CD4-positive, alpha-beta T cell (primary cell): Measurements from ENCODE around the gene PTF1A. TPM values are rescaled to one million over a fixed set of nuclear protein-coding genes. Genes with fewer than 3 reads are reported as not detected.

Experiments used
- ATAC-seq: fragments of 200-7000 bp; cut with Tn5 transposase; one replicate; pipeline ENCODE4 v1.10.0; 2022; ENCODE audit warnings: mild to moderate bottlenecking; ENCODE audit not compliant: poor library complexity
- CTCF ChIA-PET: fragments of 350-600 bp; sonication (Branson Sonifier 250); formaldehyde crosslinking; loops from one replicate; lab custom pipeline; 2021; ENCODE audit warnings: antibody characterized with exemption, inconsistent platforms; lab: Charles Lee
- POLR2A ChIA-PET: fragments of 350-600 bp; sonication (Branson Sonifier 250); formaldehyde crosslinking; loops from one replicate; lab custom pipeline; 2021; ENCODE audit warnings: antibody characterized with exemption, inconsistent platforms; lab: Charles Lee
- DNase-seq, 14 experiments: peaks; one replicate each; pipeline ENCODE4 v3.0.0-alpha.2; 2013 to 2020; ENCODE audit warnings: mixed read lengths in 2 of 14
- H3K27ac ChIP-seq, 2 donors: one replicate each; pipeline versions ENCODE4 v1.5.1 to v1.7.0; 2013; ENCODE audit warnings: low read length in 2 of 2, low read depth in 1 of 2, mild to moderate bottlenecking in 1 of 2
- H3K27me3 ChIP-seq, 2 experiments: 1 replicate in 1 of 2; 2 replicates in 1 of 2; pipeline versions ENCODE4 v1.6.1 to v1.7.0; 2013; ENCODE audit warnings: low read length in 2 of 2, control low read depth in 1 of 2, mild to moderate bottlenecking in 1 of 2, moderate library complexity in 1 of 2; ENCODE audit not compliant: insufficient read depth in 2 of 2, control insufficient read depth in 1 of 2
- H3K36me3 ChIP-seq: one replicate; pipeline ENCODE4 v1.6.1; 2013; ENCODE audit warnings: low read length, control low read depth; ENCODE audit not compliant: insufficient read depth
- H3K4me1 ChIP-seq: one replicate; pipeline ENCODE4 v1.6.1; 2013; ENCODE audit warnings: low read length, control low read depth; ENCODE audit not compliant: insufficient read depth
- H3K4me3 ChIP-seq: one replicate; pipeline ENCODE4 v1.5.1; 2013; ENCODE audit warnings: mild to moderate bottlenecking, low read length, moderate library complexity
- H3K9me3 ChIP-seq, 2 experiments: 1 replicate in 1 of 2; 2 replicates in 1 of 2; pipeline versions ENCODE4 v1.6.1 to v1.7.0; 2013; ENCODE audit warnings: low read length in 2 of 2, mild to moderate bottlenecking in 2 of 2, control low read depth in 1 of 2, moderate library complexity in 1 of 2; ENCODE audit not compliant: control insufficient read depth in 1 of 2, insufficient read depth in 1 of 2
- H3K27ac Mint-ChIP-seq: one replicate; pipeline ENCODE4 v1.8.0; 2020; ENCODE audit warnings: mixed read lengths
- H3K27me3 Mint-ChIP-seq: one replicate; pipeline ENCODE4 v1.8.0; 2021; ENCODE audit warnings: mixed read lengths
- H3K36me3 Mint-ChIP-seq: one replicate; pipeline ENCODE4 v1.8.0; 2021; ENCODE audit warnings: low read depth, mixed read lengths
- H3K4me1 Mint-ChIP-seq: one replicate; pipeline ENCODE4 v1.8.0; 2021; ENCODE audit warnings: low read depth, mixed read lengths
- H3K4me3 Mint-ChIP-seq: one replicate; pipeline ENCODE4 v1.8.0; 2020; ENCODE audit warnings: mild to moderate bottlenecking, mixed read lengths
- H3K9me3 Mint-ChIP-seq: one replicate; pipeline ENCODE4 v1.8.0; 2020; ENCODE audit warnings: mixed read lengths
- CTCF ChIP-seq: fragments of 200-600 bp; IDR thresholded peaks from one replicate; pipeline ENCODE4 v1.8.0; 2022; ENCODE audit warnings: antibody characterized with exemption, mild to moderate bottlenecking
- intact Hi-C, 2 experiments: fragments of 100-400 bp; cut with DNase I in 1 of 2; cut with micrococcal nuclease in 1 of 2; formaldehyde crosslinking; loops; one replicate each; pipeline versions ENCODE4 v1.15.1 to v1.9.0; 2023 to 2025; cut with DNase I, micrococcal nuclease
- total RNA-seq, 174 experiments: library from RNA in 2 of 174; stranded (reverse) in 2 of 174; gene quantifications; one replicate each; pipeline ENCODE4 v1.2.3 and lab custom pipeline; 2021 to 2026

PTF1A gene
- total RNA-seq, 2 experiments from 2014 or later: not detected

DNA sequence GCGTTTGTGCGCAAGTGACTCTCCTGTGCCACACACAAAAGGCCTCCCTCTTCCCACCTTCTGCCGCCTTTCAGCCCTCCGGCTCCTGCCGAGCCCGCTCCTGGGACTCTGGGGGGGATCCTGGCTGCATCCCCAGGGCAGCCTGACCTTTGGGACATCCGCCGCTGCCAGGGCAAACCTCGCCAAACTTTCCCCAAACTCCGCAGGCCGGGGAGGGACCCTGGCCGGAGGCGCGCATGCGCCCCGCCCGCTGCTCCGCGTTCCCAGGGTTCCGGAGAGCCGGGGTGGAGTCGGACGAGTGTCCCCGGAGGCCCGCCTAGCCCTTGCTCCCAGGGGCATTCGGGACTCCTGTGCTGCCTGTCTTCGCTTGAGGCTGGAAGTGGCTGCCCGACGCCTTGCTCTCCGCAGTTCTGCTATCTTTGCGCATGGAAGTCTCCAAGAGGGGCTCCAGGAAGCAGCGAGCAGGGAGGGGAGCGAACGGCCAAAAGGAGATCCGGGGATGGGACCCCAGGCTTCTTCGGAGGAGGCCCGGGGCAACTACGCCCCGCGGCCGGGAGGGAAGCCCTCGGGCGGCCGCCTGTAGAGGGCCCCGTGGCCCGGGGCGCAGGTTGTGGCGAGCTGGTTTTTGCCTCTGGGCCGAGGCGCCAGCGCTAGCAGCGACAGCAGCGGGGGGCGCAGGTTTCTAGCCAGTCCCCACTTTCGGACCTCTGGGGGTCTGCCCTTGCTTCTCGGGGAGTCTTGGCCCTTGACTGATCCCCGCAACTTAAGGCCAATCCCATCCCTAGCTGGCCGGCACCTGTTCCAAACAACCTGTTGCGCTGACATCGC, 7.0 kb downstream of the PTF1A start:
- no peaks in the 10 kb centered on the region for H3K36me3 Mint-ChIP-seq
- H3K4me1 ChIP-seq: peaks cover 11% of the 10 kb centered on the region
- peaks cover 5% of the 10 kb centered on the region for H3K4me1 Mint-ChIP-seq
- peaks cover 68 to 90% of the 10 kb centered on the region in 2 experiments for H3K27me3 ChIP-seq
- ChIA-PET CTCF (no interaction called here), POLR2A (no interaction called here)
- ATAC-seq: no peak
- H3K27ac ChIP-seq: no peak overlapping the region
- intact Hi-C loops: no loop called here
- H3K4me3 ChIP-seq: no peak overlapping the region
- no peak overlapping the region for H3K4me3 Mint-ChIP-seq
- DNase-seq: no peak
- H3K27me3 Mint-ChIP-seq: peaks cover 86% of the 10 kb centered on the region
- H3K9me3 Mint-ChIP-seq: no peaks in the 10 kb centered on the region
- H3K27ac Mint-ChIP-seq: no peak overlapping the region
- TF ChIP-seq CTCF: no peak
- peaks cover 0 to 18% of the 10 kb centered on the region in 2 experiments for H3K9me3 ChIP-seq
- no peaks in the 10 kb centered on the region for H3K36me3 ChIP-seq

DNA sequence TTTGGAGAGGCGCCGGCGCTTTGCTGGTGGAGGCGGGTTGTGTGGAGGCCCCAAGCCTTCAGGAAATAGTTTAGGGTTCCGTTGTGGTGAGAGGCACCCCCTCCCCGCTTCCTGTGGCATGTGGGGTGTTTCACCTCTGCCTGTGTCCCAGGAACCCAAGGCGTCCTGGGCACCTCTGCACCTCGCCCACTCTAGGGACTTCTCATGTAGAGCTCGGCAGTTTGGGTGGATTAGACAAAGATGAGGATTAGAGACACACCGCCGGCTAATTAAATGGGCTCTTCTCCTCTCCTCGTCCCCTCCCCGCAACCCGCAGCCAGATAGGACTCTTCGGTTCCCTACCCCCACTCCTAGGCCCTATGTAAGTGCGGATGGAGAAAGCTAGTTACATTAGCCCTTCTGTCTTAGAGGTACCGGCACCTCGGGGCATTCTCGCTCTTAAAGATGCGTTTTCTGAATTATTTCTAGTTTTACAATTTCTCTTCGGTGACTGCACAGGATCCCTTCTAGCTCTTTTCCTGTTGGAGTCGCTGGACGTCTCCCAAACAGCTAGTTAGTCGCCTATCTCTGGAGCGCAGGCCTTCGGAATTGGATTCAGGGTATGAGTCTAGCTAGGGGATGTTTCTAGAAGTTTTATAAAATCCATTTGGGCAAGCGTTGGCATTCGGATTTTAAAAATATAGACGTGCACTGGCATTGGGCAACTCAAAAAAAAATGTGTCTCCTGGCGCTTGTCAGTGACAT, 7.8 kb downstream of the PTF1A start:
- no peaks in the 10 kb centered on the region for H3K36me3 Mint-ChIP-seq
- H3K9me3 Mint-ChIP-seq: no peaks in the 10 kb centered on the region
- DNase-seq: no peak
- H3K9me3 ChIP-seq: peaks cover 0 to 18% of the 10 kb centered on the region in 2 experiments
- no peak for ATAC-seq
- H3K36me3 ChIP-seq: no peaks in the 10 kb centered on the region
- H3K4me3 ChIP-seq: no peak overlapping the region
- CTCF ChIA-PET: no interaction called here
- TF ChIP-seq CTCF: no peak
- no peak overlapping the region for H3K27ac Mint-ChIP-seq
- H3K4me3 Mint-ChIP-seq: no peak overlapping the region
- intact Hi-C loops: no loop called here
- no peak overlapping the region for H3K27ac ChIP-seq
- H3K27me3 ChIP-seq: peaks cover 69 to 90% of the 10 kb centered on the region in 2 experiments
- peaks cover 11% of the 10 kb centered on the region for H3K4me1 ChIP-seq
- POLR2A ChIA-PET: no interaction called here
- H3K4me1 Mint-ChIP-seq: peaks cover 5% of the 10 kb centered on the region
- peaks cover 88% of the 10 kb centered on the region for H3K27me3 Mint-ChIP-seq

- H3K4me3 Mint-ChIP-seq: no peak overlapping the region
- no peak for TF ChIP-seq CTCF
- ATAC-seq (no peak), DNase-seq (no peak)
- peaks cover 89% of the 10 kb centered on the region for H3K27me3 Mint-ChIP-seq
- H3K36me3 Mint-ChIP-seq: no peaks in the 10 kb centered on the region
- no peak overlapping the region for H3K27ac ChIP-seq
- ChIA-PET CTCF (no interaction called here), POLR2A (no interaction called here)
- H3K9me3 Mint-ChIP-seq: no peaks in the 10 kb centered on the region
- no peak overlapping the region for H3K27ac Mint-ChIP-seq
- no peaks in the 10 kb centered on the region for H3K36me3 ChIP-seq
- intact Hi-C loops: no loop called here
- peaks cover 0 to 18% of the 10 kb centered on the region in 2 experiments for H3K9me3 ChIP-seq
- H3K4me1 ChIP-seq: peaks cover 11% of the 10 kb centered on the region
- H3K4me3 ChIP-seq: no peak overlapping the region
- H3K27me3 ChIP-seq: peaks cover 67 to 89% of the 10 kb centered on the region in 2 experiments
- peaks cover 5% of the 10 kb centered on the region for H3K4me1 Mint-ChIP-seq
Observed at GRCh38 chr10:23200586-23200985, 8.5 kb downstream of the PTF1A start.
